DOHH2 (cell line): ENCODE measurements around the gene KLK10.
"Not testable (repeated sequence)": the region's sequence is repeated elsewhere in the genome, so short reads cannot be mapped to it uniquely, and the experiment has no call there.

Experiments used
- H3F3A ChIP-seq: fragments of 200-600 bp; sonication (generic), shearing (Covaris generic); 2 replicates; pipeline ENCODE4 v1.6.0; 2016; ENCODE audit warnings: antibody characterized with exemption, mild to moderate bottlenecking; ENCODE audit not compliant: control insufficient read depth, insufficient read depth
- H3K27ac ChIP-seq: fragments of 200-600 bp; sonication (generic); 2 replicates; pipeline ENCODE4 v1.5.1; 2014; ENCODE audit warnings: low read depth, mild to moderate bottlenecking, low read length, moderate library complexity
- H3K27me3 ChIP-seq: fragments of 200-600 bp; sonication (generic); 2 replicates; pipeline ENCODE4 v1.6.1; 2014; ENCODE audit warnings: mild to moderate bottlenecking, low read length, mixed read lengths; ENCODE audit not compliant: control insufficient read depth
- H3K36me3 ChIP-seq: fragments of 200-600 bp; sonication (generic); 2 replicates; pipeline ENCODE4 v1.6.1; 2014; ENCODE audit warnings: mild to moderate bottlenecking, low read length, moderate library complexity, mixed read lengths; ENCODE audit not compliant: control insufficient read depth
- H3K4me1 ChIP-seq: fragments of 200-600 bp; sonication (generic); 2 replicates; pipeline ENCODE4 v1.6.1; 2014; ENCODE audit warnings: mild to moderate bottlenecking, low read length, mixed read lengths; ENCODE audit not compliant: control insufficient read depth
- H3K4me2 ChIP-seq: fragments of 200-600 bp; sonication (generic); 2 replicates; pipeline ENCODE4 v1.6.0; 2014; ENCODE audit warnings: mild to moderate bottlenecking, low read length, moderate library complexity
- H3K4me3 ChIP-seq: fragments of 200-600 bp; sonication (generic); 2 replicates; pipeline ENCODE4 v1.5.1; 2014; ENCODE audit warnings: mild to moderate bottlenecking, low read length, mixed read lengths
- H3K79me2 ChIP-seq: fragments of 200-600 bp; sonication (generic); 2 replicates; pipeline ENCODE4 v1.6.1; 2014; ENCODE audit warnings: mild to moderate bottlenecking, low read length, mixed read lengths; ENCODE audit not compliant: control insufficient read depth
- H3K9me2 ChIP-seq: fragments of 200-600 bp; sonication (generic); replicated peaks from 2 replicates; pipeline ENCODE4 v1.6.1; 2014; ENCODE audit warnings: mild to moderate bottlenecking, low read length, mixed read lengths; ENCODE audit not compliant: control insufficient read depth
- H3K9me3 ChIP-seq: fragments of 200-600 bp; sonication (generic); 2 replicates; pipeline ENCODE4 v1.6.1; 2014; ENCODE audit warnings: antibody characterized with exemption, low read length, mixed read lengths; ENCODE audit not compliant: control insufficient read depth, insufficient read depth
- H4K20me1 ChIP-seq: fragments of 200-600 bp; sonication (generic); 2 replicates; pipeline ENCODE4 v1.6.0; 2014; ENCODE audit warnings: low read depth, mild to moderate bottlenecking, antibody characterized with exemption, low read length, moderate library complexity; ENCODE audit not compliant: control insufficient read depth, insufficient read depth
- EZH2phosphoT487 ChIP-seq: fragments of 200-600 bp; sonication (generic); IDR thresholded peaks from 2 replicates; pipeline ENCODE4 v1.6.1; 2017; ENCODE audit warnings: borderline replicate concordance, mild to moderate bottlenecking, antibody characterized with exemption, low read length, moderate library complexity, mixed read lengths
- TF ChIP-seq, protein P1 (sequence below): fragments of 200-600 bp; sonication (generic); IDR thresholded peaks from one replicate; pipeline ENCODE4 v1.5.1; 2014; ENCODE audit warnings: antibody characterized with exemption, mild to moderate bottlenecking, low read depth, low read length; ENCODE audit not compliant: poor library complexity, severe bottlenecking

The KLK10 gene

GRCh38 chr19:50974702-50975556, 44.6 kb downstream of the KLK10 start:
- Histone ChIP-seq H3K4me1 (no peaks in the 10 kb centered on the region), H3K27ac (no peak overlapping the region), H3K9me2 (no peaks in the 10 kb centered on the region), H3K27me3 (no peaks in the 10 kb centered on the region), H3F3A (no peaks in the 10 kb centered on the region), H3K4me2 (no peak overlapping the region), H3K79me2 (no peaks in the 10 kb centered on the region), H3K9me3 (no peaks in the 10 kb centered on the region), H3K4me3 (no peak overlapping the region), H3K36me3 (no peaks in the 10 kb centered on the region), H4K20me1 (no peaks in the 10 kb centered on the region)
- TF ChIP-seq, protein P1, sequence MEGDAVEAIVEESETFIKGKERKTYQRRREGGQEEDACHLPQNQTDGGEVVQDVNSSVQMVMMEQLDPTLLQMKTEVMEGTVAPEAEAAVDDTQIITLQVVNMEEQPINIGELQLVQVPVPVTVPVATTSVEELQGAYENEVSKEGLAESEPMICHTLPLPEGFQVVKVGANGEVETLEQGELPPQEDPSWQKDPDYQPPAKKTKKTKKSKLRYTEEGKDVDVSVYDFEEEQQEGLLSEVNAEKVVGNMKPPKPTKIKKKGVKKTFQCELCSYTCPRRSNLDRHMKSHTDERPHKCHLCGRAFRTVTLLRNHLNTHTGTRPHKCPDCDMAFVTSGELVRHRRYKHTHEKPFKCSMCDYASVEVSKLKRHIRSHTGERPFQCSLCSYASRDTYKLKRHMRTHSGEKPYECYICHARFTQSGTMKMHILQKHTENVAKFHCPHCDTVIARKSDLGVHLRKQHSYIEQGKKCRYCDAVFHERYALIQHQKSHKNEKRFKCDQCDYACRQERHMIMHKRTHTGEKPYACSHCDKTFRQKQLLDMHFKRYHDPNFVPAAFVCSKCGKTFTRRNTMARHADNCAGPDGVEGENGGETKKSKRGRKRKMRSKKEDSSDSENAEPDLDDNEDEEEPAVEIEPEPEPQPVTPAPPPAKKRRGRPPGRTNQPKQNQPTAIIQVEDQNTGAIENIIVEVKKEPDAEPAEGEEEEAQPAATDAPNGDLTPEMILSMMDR = no peak
- TF ChIP-seq EZH2phosphoT487 = no peak

- Histone ChIP-seq H3K79me2 (no peaks in the 10 kb centered on the region), H3K4me2 (no peak overlapping the region), H3K4me1 (no peaks in the 10 kb centered on the region), H4K20me1 (no peaks in the 10 kb centered on the region), H3F3A (no peaks in the 10 kb centered on the region), H3K36me3 (no peaks in the 10 kb centered on the region), H3K27ac (no peak overlapping the region), H3K27me3 (no peaks in the 10 kb centered on the region), H3K9me2 (no peaks in the 10 kb centered on the region), H3K4me3 (no peak overlapping the region), H3K9me3 (no peaks in the 10 kb centered on the region)
- no peak for TF ChIP-seq EZH2phosphoT487
- TF ChIP-seq, protein P1 = no peak
Observed at GRCh38 chr19:50972795-50973376, 46.6 kb downstream of the KLK10 start.

GRCh38 chr19:50969810-50970209, 49.7 kb downstream of the KLK10 start:
- not testable (repeated sequence) for H3K4me2 ChIP-seq, H3K9me2 ChIP-seq, H3K36me3 ChIP-seq, H3K9me3 ChIP-seq, H3K4me1 ChIP-seq, H3F3A ChIP-seq, H4K20me1 ChIP-seq, H3K27ac ChIP-seq, H3K79me2 ChIP-seq, H3K4me3 ChIP-seq, H3K27me3 ChIP-seq

GRCh38 chr19:50969413-50969760, 50.1 kb downstream of the KLK10 start, which contains the start of gene KLK6:
Gene KLK6, minus strand, starts transcription at chr19:50969591. Its CDS starts 1,487 bp downstream, at chr19:50968104.
- H3K9me2 ChIP-seq = no peaks in the 10 kb centered on the region
- H3K4me2 ChIP-seq = no peak within 1 kb of the TSS

More at GRCh38 chr19:50969413-50969760, 50.1 kb downstream of the KLK10 start, which contains the start of gene KLK6:
- Histone ChIP-seq H3K9me3 (no peaks in the 10 kb centered on the region), H3K4me3 (no peak within 1 kb of the TSS), H3K36me3 (no peaks in the 10 kb centered on the region), H4K20me1 (no peaks in the 10 kb centered on the region), H3K79me2 (no peaks in the 10 kb centered on the region), H3K27me3 (no peaks in the 10 kb centered on the region), H3F3A (no peaks in the 10 kb centered on the region), H3K4me1 (no peaks in the 10 kb centered on the region), H3K27ac (no peak within 1 kb of the TSS)
- no peak for TF ChIP-seq EZH2phosphoT487
- TF ChIP-seq, protein P1 = no peak
